ENCODE results near the gene STAB2.

Gene STAB2

DNA sequence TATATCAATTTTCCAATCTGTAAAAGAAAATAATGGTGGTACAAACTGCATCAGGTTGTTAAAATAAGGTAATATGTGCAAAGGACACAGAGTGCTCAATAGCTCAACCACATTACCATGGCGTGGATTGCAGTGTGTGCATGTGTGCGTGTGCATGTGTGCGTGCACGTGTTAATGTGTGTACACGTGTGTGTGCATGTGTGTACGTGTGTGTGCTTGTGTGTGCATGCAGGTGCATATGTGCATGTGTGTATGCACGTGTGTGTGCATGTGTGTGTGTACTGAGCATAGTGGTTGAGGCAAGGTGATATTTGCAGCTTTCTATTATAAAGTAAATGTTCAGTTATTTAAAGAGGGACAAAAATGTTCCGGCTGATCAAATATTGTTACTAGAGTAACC lies 138.3 kb downstream of the STAB2 start:
- Mint-ChIP-seq H3K9me3 (no peaks in the 10 kb centered on the region), H3K4me3 (no peak overlapping the region), H3K27ac (no peak overlapping the region), H3K4me1 (no peaks in the 10 kb centered on the region), H3K36me3 (no peaks in the 10 kb centered on the region)
- DNase-seq (ENCODE audit: low spot score in 2 of 2): no peak
- ATAC-seq: no peak

DNA sequence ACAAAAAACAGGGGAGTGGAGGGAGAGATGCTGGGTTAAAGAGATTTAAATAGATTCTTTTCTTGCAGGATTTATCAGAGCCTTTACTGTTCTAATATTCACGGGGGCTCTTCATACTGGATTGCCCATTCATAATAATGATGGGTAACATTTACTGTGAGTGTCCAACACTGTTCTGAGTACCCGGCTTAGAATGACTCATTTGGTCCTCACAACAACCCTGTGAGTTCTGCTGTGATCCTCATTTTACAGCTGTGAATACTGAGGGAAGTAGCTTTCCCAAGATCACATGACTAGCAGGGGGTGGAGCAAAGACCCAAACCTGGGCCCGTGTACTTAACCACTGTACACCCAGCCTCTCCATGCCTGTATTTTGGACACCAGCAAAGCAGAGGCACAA lies 140.6 kb downstream of the STAB2 start:
- no peaks in the 10 kb centered on the region for H3K9me3 Mint-ChIP-seq
- no peak overlapping the region for H3K27ac Mint-ChIP-seq
- DNase-seq (ENCODE audit: low spot score in 2 of 2) (no peak), ATAC-seq (no peak)
- no peaks in the 10 kb centered on the region for H3K36me3 Mint-ChIP-seq
- H3K4me3 Mint-ChIP-seq: no peak overlapping the region
- no peaks in the 10 kb centered on the region for H3K4me1 Mint-ChIP-seq

DNA sequence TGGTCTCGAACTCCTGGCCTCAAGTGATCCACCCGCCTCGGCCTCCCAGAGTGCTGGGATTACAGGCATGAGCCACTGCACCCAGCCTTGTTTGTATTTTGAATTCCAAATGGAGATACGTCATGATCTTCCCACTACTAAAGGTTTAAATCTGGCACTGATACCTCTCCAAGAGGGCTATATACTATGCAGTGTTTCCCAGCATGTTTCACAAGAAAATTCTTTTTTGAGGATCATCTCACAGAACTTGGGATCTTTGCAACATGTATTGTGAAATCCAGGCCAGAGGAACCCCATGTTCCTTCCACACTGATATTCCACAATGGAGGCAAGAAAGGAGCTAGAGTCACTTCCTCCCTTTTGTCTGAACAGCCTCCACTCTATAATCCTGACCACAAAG lies 141.2 kb downstream of the STAB2 start:
- Mint-ChIP-seq H3K36me3 (no peaks in the 10 kb centered on the region), H3K4me1 (no peaks in the 10 kb centered on the region), H3K27ac (no peak overlapping the region), H3K4me3 (no peak overlapping the region), H3K9me3 (no peaks in the 10 kb centered on the region)
- DNase-seq (ENCODE audit: low spot score in 2 of 2): no peak
- ATAC-seq: no peak

DNA sequence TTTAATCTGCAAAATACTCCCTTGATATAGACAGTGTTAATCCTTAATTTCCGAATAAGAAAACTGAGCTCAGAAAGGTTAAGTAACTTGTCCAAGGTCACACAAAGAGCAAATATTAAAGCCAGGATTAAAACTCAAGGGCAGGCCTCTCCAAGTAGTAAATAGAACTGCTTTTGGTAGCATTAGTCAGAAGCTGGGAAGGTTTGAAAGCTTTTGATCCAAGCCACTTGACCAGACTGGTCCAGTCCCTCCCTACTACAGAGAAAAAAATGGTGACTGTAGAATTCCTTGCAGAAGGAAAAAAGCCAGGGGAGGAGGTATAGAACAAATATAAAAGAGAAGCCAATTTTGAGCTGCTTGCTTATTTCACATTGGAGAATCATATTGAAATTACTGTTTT lies 142.4 kb downstream of the STAB2 start:
- no peaks in the 10 kb centered on the region for H3K36me3 Mint-ChIP-seq
- no peak overlapping the region for H3K27ac Mint-ChIP-seq
- H3K9me3 Mint-ChIP-seq: no peaks in the 10 kb centered on the region
- ATAC-seq (no peak), DNase-seq (ENCODE audit: low spot score in 2 of 2) (no peak)
- no peak overlapping the region for H3K4me3 Mint-ChIP-seq
- no peaks in the 10 kb centered on the region for H3K4me1 Mint-ChIP-seq

DNA sequence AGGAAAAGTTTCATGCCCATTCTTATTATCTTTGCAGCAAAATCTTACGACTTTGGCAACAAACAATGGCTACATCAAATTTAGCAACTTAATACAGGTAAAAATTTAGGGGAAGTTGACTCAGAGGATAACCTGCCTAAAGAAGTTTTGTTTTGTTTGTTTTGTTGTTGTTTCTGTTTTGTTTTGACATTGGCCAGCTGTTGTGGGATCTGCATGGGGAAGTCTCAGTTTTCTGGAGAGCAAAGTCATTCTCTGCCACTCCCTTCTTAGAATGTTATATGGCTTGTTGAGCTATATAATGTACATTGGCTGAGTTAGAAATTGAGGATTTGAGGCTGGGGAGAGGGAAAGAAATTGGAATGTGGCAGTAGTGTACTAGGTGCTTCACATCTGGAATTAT lies 144.5 kb downstream of the STAB2 start:
- Mint-ChIP-seq H3K36me3 (no peaks in the 10 kb centered on the region), H3K4me1 (no peaks in the 10 kb centered on the region), H3K4me3 (no peak overlapping the region), H3K27ac (no peak overlapping the region), H3K9me3 (no peaks in the 10 kb centered on the region)
- DNase-seq (ENCODE audit: low spot score in 2 of 2) (no peak), ATAC-seq (no peak)

DNA sequence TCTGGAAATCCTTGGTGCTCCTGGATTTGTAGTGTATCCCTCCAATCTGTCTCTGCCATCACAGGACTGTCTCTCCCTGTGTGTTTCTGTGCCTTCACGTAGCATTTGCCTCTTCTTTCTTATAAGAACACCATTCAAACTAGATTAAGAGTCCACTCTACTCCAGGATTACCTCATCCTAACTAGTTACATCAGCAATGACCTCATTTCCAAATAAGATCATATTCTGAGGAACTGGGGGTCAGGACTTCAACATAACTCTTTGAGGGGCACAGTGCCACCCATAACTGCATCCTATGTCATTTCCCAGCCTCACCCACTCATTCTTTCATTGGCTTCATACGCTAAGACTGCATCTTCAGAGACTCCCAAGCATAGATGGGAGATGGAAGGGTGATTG lies 147.8 kb downstream of the STAB2 start:
- Mint-ChIP-seq H3K27ac (no peak overlapping the region), H3K4me3 (no peak overlapping the region), H3K36me3 (no peaks in the 10 kb centered on the region), H3K9me3 (no peaks in the 10 kb centered on the region), H3K4me1 (no peaks in the 10 kb centered on the region)
- no peak for DNase-seq (ENCODE audit: low spot score in 2 of 2)
- ATAC-seq: no peak

DNA sequence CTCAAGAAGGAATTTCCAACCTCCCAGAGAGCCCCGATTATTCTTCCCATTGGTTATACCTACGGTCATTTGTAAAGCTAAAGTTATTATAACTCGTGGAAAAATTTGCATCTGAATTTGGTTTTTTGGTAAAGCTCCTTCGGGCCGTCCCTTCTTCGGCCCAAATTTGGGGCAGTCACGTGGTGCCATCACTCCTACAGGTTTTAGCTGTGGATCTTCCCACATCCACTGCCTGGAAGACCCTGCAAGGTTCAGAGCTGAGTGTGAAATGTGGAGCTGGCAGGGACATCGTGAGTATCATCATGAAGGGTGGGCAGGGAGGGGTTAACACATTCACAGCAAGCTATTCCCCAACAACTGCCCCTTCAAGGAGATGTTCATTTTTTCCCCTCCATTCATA lies 148.2 kb downstream of the STAB2 start:
- H3K4me1 Mint-ChIP-seq: no peaks in the 10 kb centered on the region
- ATAC-seq: no peak
- no peaks in the 10 kb centered on the region for H3K36me3 Mint-ChIP-seq
- no peaks in the 10 kb centered on the region for H3K9me3 Mint-ChIP-seq
- no peak overlapping the region for H3K4me3 Mint-ChIP-seq
- DNase-seq (ENCODE audit: low spot score in 2 of 2): no peak
- no peak overlapping the region for H3K27ac Mint-ChIP-seq

DNA sequence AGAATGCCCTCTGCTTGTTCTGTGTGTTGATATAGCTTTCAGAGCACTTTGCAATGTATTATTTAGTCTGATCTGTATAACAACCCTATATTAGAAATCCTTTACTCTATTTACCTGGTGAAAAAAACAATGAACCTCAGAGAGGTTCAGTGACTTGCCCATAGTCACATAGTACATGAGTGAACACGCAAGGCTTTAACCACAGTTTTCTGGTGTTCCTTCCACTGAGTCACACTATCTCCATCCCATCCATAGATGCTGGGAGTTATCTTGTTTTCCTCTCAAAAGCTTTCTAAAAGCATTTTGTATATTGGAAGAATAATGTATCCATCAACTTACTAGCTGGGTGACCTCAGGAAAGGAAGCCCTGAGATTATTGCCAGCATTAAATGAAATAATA lies 149.5 kb downstream of the STAB2 start:
- Mint-ChIP-seq H3K4me1 (no peaks in the 10 kb centered on the region), H3K27ac (no peak overlapping the region)
- no peak for ATAC-seq

DNA sequence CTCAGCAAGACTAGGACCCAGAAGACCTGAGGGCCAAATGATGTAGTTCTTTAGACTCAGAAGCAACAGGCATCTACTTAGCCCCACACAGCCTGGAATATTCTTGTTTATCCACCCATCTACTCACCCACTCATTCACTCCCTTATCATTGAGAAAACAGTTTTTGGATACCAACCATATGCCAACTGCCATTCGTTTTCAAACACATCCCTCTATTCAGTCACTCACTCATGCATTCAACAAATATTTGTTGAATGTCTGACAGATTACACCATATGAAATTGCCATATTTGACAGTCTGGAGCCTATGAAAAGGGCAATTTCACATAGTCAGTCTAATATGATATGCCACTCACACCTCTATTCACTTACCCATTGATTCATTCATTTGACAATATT lies 150.8 kb downstream of the STAB2 start:
- no peak overlapping the region for H3K27ac Mint-ChIP-seq
- H3K4me1 Mint-ChIP-seq: no peaks in the 10 kb centered on the region
- no peak overlapping the region for H3K4me3 Mint-ChIP-seq
- ATAC-seq (no peak), DNase-seq (ENCODE audit: low spot score in 2 of 2) (no peak)
- no peaks in the 10 kb centered on the region for H3K36me3 Mint-ChIP-seq
- H3K9me3 Mint-ChIP-seq: no peaks in the 10 kb centered on the region

More for the DNA sequence above, 149.5 kb downstream of the STAB2 start:
- no peak overlapping the region for H3K4me3 Mint-ChIP-seq
- DNase-seq (ENCODE audit: low spot score in 2 of 2): no peak
- no peaks in the 10 kb centered on the region for H3K36me3 Mint-ChIP-seq
- H3K9me3 Mint-ChIP-seq: no peaks in the 10 kb centered on the region

DNA sequence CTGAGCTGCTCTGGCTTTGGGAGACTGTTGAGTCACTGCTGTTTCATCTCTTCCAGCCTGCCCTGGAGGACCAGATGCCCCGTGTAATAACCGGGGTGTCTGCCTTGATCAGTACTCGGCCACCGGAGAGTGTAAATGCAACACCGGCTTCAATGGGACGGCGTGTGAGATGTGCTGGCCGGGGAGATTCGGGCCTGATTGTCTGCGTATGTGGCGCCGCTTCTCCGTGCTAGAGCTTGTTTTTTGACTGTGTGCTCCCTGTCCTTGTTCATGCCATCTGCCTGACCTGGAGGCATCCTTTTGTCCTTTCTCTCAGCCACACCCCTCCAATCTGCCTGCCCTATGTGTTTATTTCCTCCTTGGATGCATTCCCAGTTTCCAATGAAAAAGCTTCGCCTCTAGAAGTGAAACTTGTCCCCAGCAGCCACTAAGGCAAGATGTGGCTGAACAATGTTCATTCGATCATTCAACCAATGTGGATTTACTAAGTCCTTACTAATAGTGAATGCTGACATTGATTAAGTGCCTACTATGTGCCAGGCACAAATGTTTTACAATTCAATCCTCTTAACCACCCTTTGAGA lies 155.4 kb downstream of the STAB2 start:
- Mint-ChIP-seq H3K4me3 (no peak overlapping the region), H3K27ac (no peak overlapping the region), H3K9me3 (no peaks in the 10 kb centered on the region), H3K4me1 (no peaks in the 10 kb centered on the region), H3K36me3 (no peaks in the 10 kb centered on the region)
- ATAC-seq (no peak), DNase-seq (ENCODE audit: low spot score in 2 of 2) (no peak)

DNA sequence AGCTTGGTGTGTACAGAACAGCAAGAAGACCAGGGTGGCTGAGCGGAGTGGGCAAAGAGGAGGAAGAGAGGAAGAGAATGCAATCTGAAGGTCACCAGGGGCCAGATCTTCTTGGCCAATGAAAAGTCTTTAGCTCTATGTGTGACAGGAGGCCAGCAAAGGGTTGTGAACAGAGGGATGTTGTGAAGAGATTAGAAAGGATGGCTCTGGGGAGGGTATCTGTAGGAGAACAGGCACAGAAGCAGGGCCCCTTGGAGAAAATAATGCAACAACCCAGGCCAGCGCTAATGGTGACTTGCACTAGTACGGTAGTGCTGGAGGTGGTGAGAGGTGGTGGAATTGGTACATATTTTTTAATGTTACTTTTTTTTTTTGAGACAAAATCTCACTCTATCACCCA lies 156.7 kb downstream of the STAB2 start:
- no peak overlapping the region for H3K27ac Mint-ChIP-seq
- H3K36me3 Mint-ChIP-seq: no peaks in the 10 kb centered on the region
- ATAC-seq (no peak), DNase-seq (ENCODE audit: low spot score in 2 of 2) (no peak)
- no peaks in the 10 kb centered on the region for H3K9me3 Mint-ChIP-seq
- H3K4me1 Mint-ChIP-seq: no peaks in the 10 kb centered on the region
- H3K4me3 Mint-ChIP-seq: no peak overlapping the region

DNA sequence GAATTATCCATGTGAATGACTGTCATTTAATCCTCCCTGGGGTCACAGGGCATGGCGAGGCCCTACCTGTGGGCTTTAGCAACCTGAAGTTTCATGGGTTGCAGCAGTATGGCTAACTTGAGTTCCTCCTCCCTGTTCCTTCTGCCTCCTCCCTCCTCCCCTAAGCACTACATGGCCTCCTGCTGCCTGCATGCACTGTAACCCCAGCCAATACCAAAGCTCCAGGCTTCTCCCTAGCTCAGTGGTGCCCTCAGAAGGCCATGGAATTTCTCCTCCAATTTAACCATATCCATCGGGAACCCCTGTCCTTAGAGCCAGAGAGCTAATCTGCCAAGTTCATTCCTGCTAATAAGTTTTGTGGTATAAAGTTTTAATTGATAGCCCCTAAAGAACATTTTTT lies 158.9 kb downstream of the STAB2 start:
- Mint-ChIP-seq H3K4me1 (no peaks in the 10 kb centered on the region), H3K4me3 (no peak overlapping the region), H3K9me3 (no peaks in the 10 kb centered on the region), H3K36me3 (no peaks in the 10 kb centered on the region), H3K27ac (no peak overlapping the region)
- ATAC-seq: no peak
- no peak for DNase-seq (ENCODE audit: low spot score in 2 of 2)

DNA sequence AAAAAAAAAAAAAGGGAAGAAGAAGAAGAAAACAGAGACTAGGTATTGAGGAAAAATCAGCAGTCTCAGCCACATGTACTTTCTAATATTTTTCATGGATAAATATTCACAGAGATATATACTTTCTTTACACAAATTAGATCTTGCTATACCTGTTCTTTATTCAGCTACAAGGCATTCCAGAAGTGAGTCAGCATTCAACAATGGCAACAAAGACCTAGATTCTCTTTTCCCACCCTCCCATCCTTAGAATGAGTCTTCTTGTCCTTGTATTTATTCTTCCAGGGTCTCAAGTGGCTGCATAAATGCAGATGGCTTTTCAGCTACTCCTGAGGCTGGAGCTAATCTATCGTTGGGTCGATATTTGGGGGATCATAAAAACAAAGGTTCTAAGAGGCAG lies 160.9 kb downstream of the STAB2 start:
- DNase-seq (ENCODE audit: low spot score in 2 of 2) (no peak), ATAC-seq (no peak)
- H3K4me1 Mint-ChIP-seq: no peaks in the 10 kb centered on the region
- no peak overlapping the region for H3K27ac Mint-ChIP-seq
- no peaks in the 10 kb centered on the region for H3K9me3 Mint-ChIP-seq
- no peaks in the 10 kb centered on the region for H3K36me3 Mint-ChIP-seq
- no peak overlapping the region for H3K4me3 Mint-ChIP-seq

DNA sequence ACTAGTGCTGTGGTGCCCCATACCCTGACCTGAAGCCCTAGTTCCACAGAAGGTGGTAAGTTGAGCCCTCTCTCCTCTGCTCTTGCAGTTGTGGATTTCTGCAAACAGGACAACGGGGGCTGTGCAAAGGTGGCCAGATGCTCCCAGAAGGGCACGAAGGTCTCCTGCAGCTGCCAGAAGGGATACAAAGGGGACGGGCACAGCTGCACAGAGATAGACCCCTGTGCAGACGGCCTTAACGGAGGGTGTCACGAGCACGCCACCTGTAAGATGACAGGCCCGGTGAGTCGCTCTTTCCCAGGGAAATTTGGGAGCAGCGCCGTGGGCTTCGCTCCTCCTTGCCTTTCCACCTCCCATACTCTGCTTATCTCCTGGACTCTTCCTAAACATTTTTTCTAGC lies 161.8 kb downstream of the STAB2 start:
- ATAC-seq (no peak), DNase-seq (ENCODE audit: low spot score in 2 of 2) (no peak)
- no peak overlapping the region for H3K27ac Mint-ChIP-seq
- H3K4me1 Mint-ChIP-seq: no peaks in the 10 kb centered on the region
- H3K9me3 Mint-ChIP-seq: no peaks in the 10 kb centered on the region
- H3K36me3 Mint-ChIP-seq: no peaks in the 10 kb centered on the region
- H3K4me3 Mint-ChIP-seq: no peak overlapping the region

DNA sequence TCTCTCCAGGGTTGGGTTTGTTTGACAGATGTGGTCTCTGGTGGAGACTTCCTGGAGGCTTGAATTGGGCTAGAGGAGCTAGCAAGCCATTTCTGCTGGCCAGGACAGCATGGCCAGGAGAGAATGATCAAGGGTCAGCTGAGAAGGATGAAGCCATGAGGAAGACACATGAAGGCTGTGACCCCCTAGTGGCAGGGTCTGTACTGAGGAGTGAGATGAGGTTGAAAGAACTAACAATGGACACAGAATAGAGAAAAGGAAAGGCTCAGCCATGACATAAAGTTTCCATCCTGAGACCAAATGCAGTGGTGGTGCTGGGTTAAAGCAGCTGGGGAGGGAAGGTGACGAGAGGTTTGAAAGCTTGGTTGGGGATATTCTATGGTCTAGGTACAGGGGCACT lies 164.1 kb downstream of the STAB2 start:
- no peak overlapping the region for H3K4me3 Mint-ChIP-seq
- ATAC-seq: peak; percentile 29
- DNase-seq (ENCODE audit: low spot score in 2 of 2): no peak
- no peaks in the 10 kb centered on the region for H3K36me3 Mint-ChIP-seq
- no peak overlapping the region for H3K27ac Mint-ChIP-seq
- no peaks in the 10 kb centered on the region for H3K4me1 Mint-ChIP-seq
- H3K9me3 Mint-ChIP-seq: no peaks in the 10 kb centered on the region

DNA sequence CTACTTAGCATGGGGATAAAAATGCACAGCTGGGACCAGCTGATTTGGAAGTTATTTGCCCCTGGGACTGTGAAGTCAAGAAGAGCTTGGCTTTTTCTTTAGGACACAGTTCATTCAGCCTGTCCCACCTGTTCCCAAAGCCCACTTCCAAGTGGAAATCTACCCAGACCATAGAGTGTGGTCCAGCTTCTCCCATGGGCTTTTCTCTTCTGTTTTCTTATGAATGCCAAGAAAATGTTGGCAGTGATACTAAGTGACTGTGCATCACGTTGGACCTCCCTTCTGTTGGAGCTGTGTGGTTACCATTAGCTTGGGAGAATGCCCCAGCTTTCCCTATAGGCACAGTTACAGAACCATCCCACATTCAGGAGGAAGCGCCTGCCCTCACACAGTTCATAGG lies 164.5 kb downstream of the STAB2 start:
- no peak for DNase-seq (ENCODE audit: low spot score in 2 of 2)
- Mint-ChIP-seq H3K36me3 (no peaks in the 10 kb centered on the region), H3K4me3 (no peak overlapping the region), H3K4me1 (no peaks in the 10 kb centered on the region), H3K27ac (no peak overlapping the region), H3K9me3 (no peaks in the 10 kb centered on the region)
- ATAC-seq: no peak

DNA sequence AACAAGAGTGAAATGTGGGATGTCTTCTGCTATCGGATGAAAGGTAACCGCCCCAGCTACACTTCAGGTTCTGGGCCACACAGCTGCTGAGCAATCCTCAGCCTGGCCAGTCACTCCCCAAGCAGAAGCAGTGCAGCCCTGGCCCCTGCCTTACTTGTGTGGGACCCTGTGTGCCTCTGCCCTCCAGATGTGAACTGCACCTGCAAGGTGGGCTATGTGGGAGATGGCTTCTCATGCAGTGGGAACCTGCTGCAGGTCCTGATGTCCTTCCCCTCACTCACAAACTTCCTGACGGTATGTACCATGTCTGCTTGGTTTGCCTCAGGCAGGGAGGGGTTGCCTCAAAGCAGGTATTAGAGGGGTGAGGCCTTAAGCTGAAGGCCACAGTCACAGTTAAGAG lies 168.4 kb downstream of the STAB2 start:
- DNase-seq (ENCODE audit: low spot score in 2 of 2) (no peak), ATAC-seq (no peak)
- Mint-ChIP-seq H3K27ac (no peak overlapping the region), H3K9me3 (no peaks in the 10 kb centered on the region), H3K36me3 (no peaks in the 10 kb centered on the region), H3K4me3 (no peak overlapping the region), H3K4me1 (no peaks in the 10 kb centered on the region)
